ENCODE data around the gene USP34.
"Not testable (repeated sequence)": the region's sequence is repeated elsewhere in the genome, so short reads cannot be mapped to it uniquely, and the experiment has no call there.

The USP34 gene

GRCh38 chr2:61172671-61173070 lies 298.2 kb downstream of the USP34 start:
- POLR2A ChIA-PET = no interaction called here

GRCh38 chr2:61167579-61167978 lies 303.3 kb downstream of the USP34 start:
- Histone ChIP-seq H3K36me3 (ENCODE audit: control insufficient read depth in 2 of 2, insufficient read depth in 1 of 2, low read length in 2 of 2) (peaks cover 0 to 48% of the 10 kb centered on the region in 2 experiments; a peak in 2 of 3 replicates), H3K4me3 (ENCODE audit: low read depth, low read length) (no peak overlapping the region), H3K9me3 (ENCODE audit: control insufficient read depth, insufficient read depth, low read depth, low read length) (no peaks in the 10 kb centered on the region), H3K27ac (ENCODE audit: extremely low read depth, low read depth, low read length) (no peak overlapping the region), H3K4me1 (ENCODE audit: control insufficient read depth, insufficient read depth, low read length) (no peaks in the 10 kb centered on the region)
- POLR2A ChIA-PET = interaction anchor here (1.6 kb wide), 1 partner anchor 9 kb away, joined by 5 read pairs; no protein-coding TSS in a partner anchor
- CTCF ChIA-PET = interaction anchor here (0.6 to 0.7 kb wide), 2 partner anchors 12 to 83 kb away, joined by 3 read pairs; no protein-coding TSS in a partner anchor
- TF ChIP-seq HOXC10 (CRISPR knock-in tag; IDR thresholded peaks at IDR 0.05) (no peak), ZNF544 (tag by site-specific recombination; IDR thresholded peaks at IDR 0.05) (no peak)

More at GRCh38 chr2:61172671-61173070, 298.2 kb downstream of the USP34 start:
- H3K4me3 ChIP-seq (ENCODE audit: low read depth, low read length) = no peak overlapping the region
- H3K27ac ChIP-seq (ENCODE audit: extremely low read depth, low read depth, low read length) = no peak overlapping the region
- TF ChIP-seq HOXA7 (CRISPR knock-in tag; IDR thresholded peaks at IDR 0.05; ENCODE audit: borderline replicate concordance) = no peak
- H3K36me3 ChIP-seq (ENCODE audit: control insufficient read depth in 2 of 2, insufficient read depth in 1 of 2, low read length in 2 of 2) = peaks cover 0 to 3% of the 10 kb centered on the region in 2 experiments; a peak in 2 of 3 replicates
- no peaks in the 10 kb centered on the region for H3K9me3 ChIP-seq (ENCODE audit: control insufficient read depth, insufficient read depth, low read depth, low read length)
- H3K4me1 ChIP-seq (ENCODE audit: control insufficient read depth, insufficient read depth, low read length) = no peaks in the 10 kb centered on the region
- CTCF ChIA-PET = no interaction called here

- ChIA-PET CTCF (no interaction called here), POLR2A (no interaction called here)
- Histone ChIP-seq H3K36me3 (ENCODE audit: control insufficient read depth in 2 of 2, insufficient read depth in 1 of 2, low read length in 2 of 2) (peaks cover 0 to 63% of the 10 kb centered on the region in 2 experiments; a peak in 2 of 3 replicates), H3K4me1 (ENCODE audit: control insufficient read depth, insufficient read depth, low read length) (no peaks in the 10 kb centered on the region), H3K27ac (ENCODE audit: extremely low read depth, low read depth, low read length) (no peak overlapping the region), H3K4me3 (ENCODE audit: low read depth, low read length) (no peak overlapping the region), H3K9me3 (ENCODE audit: control insufficient read depth, insufficient read depth, low read depth, low read length) (no peaks in the 10 kb centered on the region)
- TF ChIP-seq ZNF112 (tag by site-specific recombination; IDR thresholded peaks at IDR 0.05) (no peak), SCRT1 (tag by site-specific recombination; IDR thresholded peaks at IDR 0.05; ENCODE audit: borderline replicate concordance) (no peak), ZNF335 (tag by site-specific recombination; conservative IDR thresholded peaks at IDR 0.05) (no peak), ZBTB7A (tag by site-specific recombination; IDR thresholded peaks at IDR 0.05; ENCODE audit: low read depth) (no peak)
These were observed 304.9 kb downstream of the USP34 start for GRCh38 chr2:61165946-61166345.

GRCh38 chr2:61165082-61165481 lies 305.8 kb downstream of the USP34 start:
- not testable (repeated sequence) for H3K4me1 ChIP-seq (ENCODE audit: control insufficient read depth, insufficient read depth, low read length); H3K4me3 ChIP-seq (ENCODE audit: low read depth, low read length); H3K27ac ChIP-seq (ENCODE audit: extremely low read depth, low read depth, low read length); H3K9me3 ChIP-seq (ENCODE audit: control insufficient read depth, insufficient read depth, low read depth, low read length)
- TF ChIP-seq ZNF121 (tag by site-specific recombination; IDR thresholded peaks at IDR 0.05) = peak; percentile 33; the same call in 1 of the 2 replicates
- H3K36me3 ChIP-seq (ENCODE audit: control insufficient read depth in 2 of 2, insufficient read depth in 1 of 2, low read length in 2 of 2) = peaks cover 0 to 68% of the 10 kb centered on the region in 2 experiments; a peak in 2 of 3 replicates
- POLR2A ChIA-PET = interaction anchor here (1.4 kb wide), 1 partner anchor 12 kb away, joined by 4 read pairs; no protein-coding TSS in a partner anchor
- CTCF ChIA-PET = interaction anchor here (0.7 kb wide), 1 partner anchor 16 kb away, joined by 3 read pairs; no protein-coding TSS in a partner anchor

- Histone ChIP-seq H3K36me3 (ENCODE audit: control insufficient read depth in 2 of 2, insufficient read depth in 1 of 2, low read length in 2 of 2) (peaks cover 0 to 85% of the 10 kb centered on the region in 2 experiments; a peak in 2 of 3 replicates), H3K4me3 (ENCODE audit: low read depth, low read length) (no peak overlapping the region), H3K4me1 (ENCODE audit: control insufficient read depth, insufficient read depth, low read length) (no peaks in the 10 kb centered on the region), H3K27ac (ENCODE audit: extremely low read depth, low read depth, low read length) (no peak overlapping the region), H3K9me3 (ENCODE audit: control insufficient read depth, insufficient read depth, low read depth, low read length) (no peaks in the 10 kb centered on the region)
- CTCF ChIA-PET = no interaction called here
- POLR2A ChIA-PET = no interaction called here
- TF ChIP-seq ATF2 (tag by site-specific recombination; IDR thresholded peaks at IDR 0.05; ENCODE audit: low read depth) (no peak), ZNF639 (tag by site-specific recombination; IDR thresholded peaks at IDR 0.05) (no peak), ZNF350 (tag by site-specific recombination; IDR thresholded peaks at IDR 0.05) (no peak), HOXC10 (CRISPR knock-in tag; IDR thresholded peaks at IDR 0.05) (no peak), ZNF510 (tag by site-specific recombination; IDR thresholded peaks at IDR 0.05; ENCODE audit: insufficient replicate concordance) (no peak), SP2 (tag by site-specific recombination; IDR thresholded peaks at IDR 0.05) (no peak), ZNF140 (tag by site-specific recombination; IDR thresholded peaks at IDR 0.05) (no peak), REPIN1 (tag by site-specific recombination; IDR thresholded peaks at IDR 0.05; ENCODE audit: low read depth) (no peak), ZNF18 (tag by site-specific recombination; IDR thresholded peaks at IDR 0.05) (no peak), ZSCAN30 (tag by site-specific recombination; IDR thresholded peaks at IDR 0.05) (no peak), GLI4 (tag by site-specific recombination; IDR thresholded peaks at IDR 0.05) (no peak), ZNF2 (tag by site-specific recombination; IDR thresholded peaks at IDR 0.05) (no peak), IKZF3 (tag by site-specific recombination; IDR thresholded peaks at IDR 0.05) (no peak), ZSCAN16 (tag by site-specific recombination; IDR thresholded peaks at IDR 0.05) (no peak)
These were observed 308.2 kb downstream of the USP34 start for GRCh38 chr2:61162721-61163120.
